ENCODE results near the gene SEPTIN8.

Gene SEPTIN8

DNA sequence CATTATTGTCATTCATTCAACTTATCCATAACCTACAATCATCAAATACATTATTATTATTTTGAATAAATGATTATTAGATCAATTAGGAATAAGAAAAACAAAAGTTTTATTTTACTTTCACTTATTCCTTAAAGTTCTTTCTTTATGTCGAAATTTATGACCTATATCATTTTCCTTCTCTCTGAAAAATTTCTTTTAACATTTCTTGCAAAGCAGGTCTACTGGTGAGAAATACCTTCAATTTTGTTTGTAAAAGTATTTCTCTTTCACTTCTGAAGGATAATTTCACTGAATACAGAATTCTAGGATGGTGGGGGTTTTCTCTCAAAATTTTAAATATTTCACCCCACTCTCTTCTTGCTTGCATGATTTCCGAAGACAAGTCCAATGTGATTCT lies 32.4 kb downstream of the SEPTIN8 start:
- DNase-seq (ENCODE audit: extremely low spot score), result no peak
- ChIA-PET CTCF (interaction anchor here (0.6 to 0.9 kb wide), 2 partner anchors 9 to 10 kb away, joined by 3 to 4 read pairs; no protein-coding TSS in a partner anchor), POLR2A (no interaction called here)
- TF ChIP-seq BHLHE40 (IDR thresholded peaks at IDR 0.05; ENCODE audit: borderline replicate concordance), result no peak
- no peak for TF ChIP-seq ELF4 (IDR thresholded peaks at IDR 0.05)
- no peak for TF ChIP-seq NFRKB (IDR thresholded peaks at IDR 0.05)
- TF ChIP-seq ARNT (IDR thresholded peaks at IDR 0.05), result no peak
- no peak for TF ChIP-seq FOXA1 (IDR thresholded peaks at IDR 0.05)
- no peak for TF ChIP-seq FOXM1 (IDR thresholded peaks at IDR 0.05; ENCODE audit: borderline replicate concordance)
- TF ChIP-seq SUZ12 (IDR thresholded peaks at IDR 0.05), result no peak
- TF ChIP-seq HDGF (IDR thresholded peaks at IDR 0.05; ENCODE audit: borderline replicate concordance), result no peak
- TF ChIP-seq FOXK2 (IDR thresholded peaks at IDR 0.05), result no peak
- TF ChIP-seq ZNF384 (IDR thresholded peaks at IDR 0.05), result no peak
- no peak for TF ChIP-seq L3MBTL2 (conservative IDR thresholded peaks at IDR 0.05)
- TF ChIP-seq, protein P1, sequence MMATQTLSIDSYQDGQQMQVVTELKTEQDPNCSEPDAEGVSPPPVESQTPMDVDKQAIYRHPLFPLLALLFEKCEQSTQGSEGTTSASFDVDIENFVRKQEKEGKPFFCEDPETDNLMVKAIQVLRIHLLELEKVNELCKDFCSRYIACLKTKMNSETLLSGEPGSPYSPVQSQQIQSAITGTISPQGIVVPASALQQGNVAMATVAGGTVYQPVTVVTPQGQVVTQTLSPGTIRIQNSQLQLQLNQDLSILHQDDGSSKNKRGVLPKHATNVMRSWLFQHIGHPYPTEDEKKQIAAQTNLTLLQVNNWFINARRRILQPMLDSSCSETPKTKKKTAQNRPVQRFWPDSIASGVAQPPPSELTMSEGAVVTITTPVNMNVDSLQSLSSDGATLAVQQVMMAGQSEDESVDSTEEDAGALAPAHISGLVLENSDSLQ (IDR thresholded peaks at IDR 0.05), result no peak
- TF ChIP-seq CTBP1 (IDR thresholded peaks at IDR 0.05; ENCODE audit: borderline replicate concordance), result no peak
- no peak for TF ChIP-seq SP1 (IDR thresholded peaks at IDR 0.05)
- no peak for TF ChIP-seq LEF1 (IDR thresholded peaks at IDR 0.05; ENCODE audit: borderline replicate concordance)
- no peak for TF ChIP-seq TARDBP (IDR thresholded peaks at IDR 0.05)

DNA sequence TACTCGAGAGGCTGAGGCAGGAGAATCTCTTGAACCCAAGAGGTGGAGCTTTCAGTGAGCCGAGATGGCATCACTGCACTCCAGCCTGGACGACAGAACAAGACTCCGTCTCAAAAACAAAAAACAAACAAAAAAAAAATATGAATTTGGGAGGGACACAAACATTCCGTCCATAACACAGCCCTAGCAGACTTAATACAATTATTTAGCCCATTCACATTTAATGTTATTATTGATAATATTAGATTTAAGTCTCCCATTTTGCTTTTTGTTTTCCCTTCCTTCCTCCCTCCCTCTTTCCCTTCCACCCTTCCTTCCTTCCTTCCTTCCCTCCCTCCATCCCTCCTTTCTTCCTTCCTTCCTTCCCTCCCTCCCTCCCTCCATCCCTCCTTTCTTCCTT lies 34.4 kb downstream of the SEPTIN8 start:
- POLR2A ChIA-PET, result no interaction called here
- DNase-seq (ENCODE audit: extremely low spot score), result no peak

DNA sequence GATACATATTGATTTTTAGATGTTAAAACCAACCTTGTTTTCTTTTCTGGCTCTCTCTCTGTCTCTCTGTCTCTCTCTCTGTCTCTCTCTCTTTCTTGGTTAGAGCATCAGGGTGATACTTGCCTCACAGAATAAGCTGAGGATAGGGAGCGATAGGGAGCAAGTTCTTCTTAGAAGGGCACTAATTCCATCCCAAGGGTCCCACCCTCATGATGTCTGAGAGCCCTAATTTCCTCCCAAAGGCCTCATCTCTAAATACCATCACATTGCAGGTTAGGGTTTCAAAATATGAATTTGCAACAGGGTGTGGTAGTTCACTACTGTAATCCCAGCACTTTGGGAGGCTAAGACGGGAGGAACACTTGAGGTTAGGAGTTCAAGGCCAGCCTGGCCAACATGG lies 34.9 kb downstream of the SEPTIN8 start:
- ChIA-PET POLR2A (no interaction called here), CTCF (no interaction called here)
- no peak for DNase-seq (ENCODE audit: extremely low spot score)
- TF ChIP-seq NFRKB (IDR thresholded peaks at IDR 0.05) (no peak), FOXK2 (IDR thresholded peaks at IDR 0.05) (no peak), TARDBP (IDR thresholded peaks at IDR 0.05) (no peak), BHLHE40 (IDR thresholded peaks at IDR 0.05; ENCODE audit: borderline replicate concordance) (no peak), FOXM1 (IDR thresholded peaks at IDR 0.05; ENCODE audit: borderline replicate concordance) (no peak)

More for the DNA sequence above, 34.4 kb downstream of the SEPTIN8 start:
- TF ChIP-seq NFRKB (IDR thresholded peaks at IDR 0.05), result no peak
- TF ChIP-seq CTBP1 (IDR thresholded peaks at IDR 0.05; ENCODE audit: borderline replicate concordance), result no peak
- no peak for TF ChIP-seq SUZ12 (IDR thresholded peaks at IDR 0.05)
- no peak for TF ChIP-seq SP1 (IDR thresholded peaks at IDR 0.05)
- TF ChIP-seq L3MBTL2 (conservative IDR thresholded peaks at IDR 0.05), result no peak
- TF ChIP-seq BHLHE40 (IDR thresholded peaks at IDR 0.05; ENCODE audit: borderline replicate concordance), result no peak
- TF ChIP-seq ELF4 (IDR thresholded peaks at IDR 0.05), result no peak
- TF ChIP-seq ARNT (IDR thresholded peaks at IDR 0.05), result no peak
- CTCF ChIA-PET, result no interaction called here

DNA sequence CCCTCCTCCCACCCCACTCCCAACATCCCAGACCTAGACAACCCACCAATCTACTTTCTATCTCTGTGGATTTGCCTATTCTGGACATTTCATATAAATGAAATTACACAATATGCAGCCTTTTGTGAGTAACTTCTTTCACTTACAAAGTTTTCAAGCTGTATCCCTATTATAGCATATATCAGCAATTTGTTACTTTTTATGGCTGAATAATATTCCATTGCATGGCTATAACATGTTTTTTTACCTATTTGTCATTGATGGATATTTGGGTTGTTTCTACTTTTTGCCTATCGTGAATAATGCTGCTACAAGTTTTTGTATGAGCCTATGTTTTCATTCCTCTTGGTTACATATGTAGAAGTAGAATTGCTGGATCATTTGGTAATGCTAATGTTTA lies 37.8 kb downstream of the SEPTIN8 start:
- no peak for TF ChIP-seq ELF4 (IDR thresholded peaks at IDR 0.05)
- no peak for TF ChIP-seq ZNF384 (IDR thresholded peaks at IDR 0.05)
- no peak for TF ChIP-seq BHLHE40 (IDR thresholded peaks at IDR 0.05; ENCODE audit: borderline replicate concordance)
- no peak for TF ChIP-seq L3MBTL2 (conservative IDR thresholded peaks at IDR 0.05)
- TF ChIP-seq, protein P1 (IDR thresholded peaks at IDR 0.05), result no peak
- no peak for TF ChIP-seq CTBP1 (IDR thresholded peaks at IDR 0.05; ENCODE audit: borderline replicate concordance)
- TF ChIP-seq NFRKB (IDR thresholded peaks at IDR 0.05), result no peak
- TF ChIP-seq FOXK2 (IDR thresholded peaks at IDR 0.05), result no peak
- no peak for TF ChIP-seq SP1 (IDR thresholded peaks at IDR 0.05)
- no peak for TF ChIP-seq FOXM1 (IDR thresholded peaks at IDR 0.05; ENCODE audit: borderline replicate concordance)
- no peak for TF ChIP-seq FOXA1 (IDR thresholded peaks at IDR 0.05)
- no peak for TF ChIP-seq ARNT (IDR thresholded peaks at IDR 0.05)
- TF ChIP-seq SUZ12 (IDR thresholded peaks at IDR 0.05), result no peak
- no peak for TF ChIP-seq HDGF (IDR thresholded peaks at IDR 0.05; ENCODE audit: borderline replicate concordance)
- TF ChIP-seq TARDBP (IDR thresholded peaks at IDR 0.05), result no peak
- no peak for TF ChIP-seq LEF1 (IDR thresholded peaks at IDR 0.05; ENCODE audit: borderline replicate concordance)
- DNase-seq (ENCODE audit: extremely low spot score), result no peak
- CTCF ChIA-PET, result no interaction called here
- POLR2A ChIA-PET, result no interaction called here

DNA sequence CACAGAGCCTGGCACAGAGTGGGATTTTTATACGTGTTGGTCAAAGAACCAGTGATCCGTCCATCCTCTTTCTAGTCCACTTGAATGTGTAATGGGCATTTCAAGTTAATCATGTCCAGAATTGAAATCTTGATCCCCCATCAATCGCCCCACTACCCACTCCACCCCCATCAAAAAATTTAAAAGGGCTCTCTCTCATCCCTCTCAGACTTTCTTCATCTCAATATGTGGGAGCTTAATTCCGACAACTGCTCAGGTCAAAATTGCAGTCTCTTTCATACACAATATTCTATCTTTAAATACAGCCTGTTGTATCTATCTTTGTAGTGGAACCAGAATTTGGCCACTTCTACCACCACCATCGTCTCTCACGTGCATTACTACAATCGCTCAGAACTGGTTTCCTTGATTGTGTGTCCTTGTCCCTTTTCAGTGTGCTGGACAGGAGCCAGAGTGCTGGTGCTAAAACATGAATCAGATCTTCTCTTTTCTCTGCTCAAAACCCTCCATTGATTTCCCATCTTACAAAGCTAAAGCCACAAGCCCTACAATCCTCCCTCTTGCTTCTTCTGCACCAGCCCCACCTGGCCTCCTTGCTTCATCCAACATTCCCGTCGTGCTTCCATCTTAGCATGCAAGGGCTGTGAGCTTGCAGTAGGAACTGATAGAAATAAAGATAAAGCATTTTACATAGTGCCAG lies 38.9 kb downstream of the SEPTIN8 start:
- POLR2A ChIA-PET, result interaction anchor here (0.5 to 2.6 kb wide), 29 partner anchors 8 to 445 kb away, joined by 3 to 16 read pairs (median 4); partner anchors contain the start of genes CCNI2, RAD50, SEPTIN8 and SOWAHA
- CTCF ChIA-PET, result interaction anchor here (0.7 to 1.2 kb wide), 4 partner anchors 9 to 82 kb away, joined by 4 to 7 read pairs (median 4); partner anchors contain the start of gene CCNI2
- DNase-seq (ENCODE audit: extremely low spot score), result no peak
- TF ChIP-seq FOXA1 (IDR thresholded peaks at IDR 0.05) (no peak), FOXK2 (IDR thresholded peaks at IDR 0.05) (no peak), NFRKB (IDR thresholded peaks at IDR 0.05) (no peak), ELF4 (IDR thresholded peaks at IDR 0.05) (no peak), L3MBTL2 (conservative IDR thresholded peaks at IDR 0.05) (no peak), BHLHE40 (IDR thresholded peaks at IDR 0.05; ENCODE audit: borderline replicate concordance) (no peak), SP1 (IDR thresholded peaks at IDR 0.05) (no peak), CTBP1 (IDR thresholded peaks at IDR 0.05; ENCODE audit: borderline replicate concordance) (no peak), TARDBP (IDR thresholded peaks at IDR 0.05) (no peak), FOXM1 (IDR thresholded peaks at IDR 0.05; ENCODE audit: borderline replicate concordance) (no peak), SUZ12 (IDR thresholded peaks at IDR 0.05) (no peak), ZNF384 (IDR thresholded peaks at IDR 0.05) (no peak), LEF1 (IDR thresholded peaks at IDR 0.05; ENCODE audit: borderline replicate concordance) (no peak), HDGF (IDR thresholded peaks at IDR 0.05; ENCODE audit: borderline replicate concordance) (no peak), ARNT (IDR thresholded peaks at IDR 0.05) (no peak)
- TF ChIP-seq, protein P1 (IDR thresholded peaks at IDR 0.05), result no peak

Measured in HEK293T (cell line).